H1 (cell line): Measurements from ENCODE around the gene NOSIP.

ENCODE experiments used
- EP300 ChIP-seq, 2 experiments: IDR thresholded peaks; 1 replicate in 1 of 2; 2 replicates in 1 of 2; pipeline ENCODE4 v1.6.1; 2011 to 2012; ENCODE audit warnings: low read depth in 2 of 2, low read length in 2 of 2, mild to moderate bottlenecking in 2 of 2, borderline replicate concordance in 1 of 2, inconsistent platforms in 1 of 2, moderate library complexity in 1 of 2
- POLR2AphosphoS5 ChIP-seq: IDR thresholded peaks from 2 replicates; pipeline ENCODE4 v1.6.1; 2011; ENCODE audit warnings: low read depth, low read length
- RAD21 ChIP-seq, 2 experiments: IDR thresholded peaks in 1 of 2; conservative IDR thresholded peaks in 1 of 2; 2 replicates each; pipeline ENCODE4 v1.6.1; 2011; ENCODE audit warnings: low read depth in 2 of 2, low read length in 2 of 2, improper control_type of control experiment in 1 of 2, inconsistent platforms in 1 of 2, mild to moderate bottlenecking in 1 of 2, moderate library complexity in 1 of 2
- TF ChIP-seq, protein P1 (sequence below), 3 experiments: IDR thresholded peaks; 1 replicate in 2 of 3; 2 replicates in 1 of 3; pipeline versions ENCODE4 v1.5.1 to v1.6.1; 2011; ENCODE audit warnings: low read length in 3 of 3, mild to moderate bottlenecking in 3 of 3, inconsistent platforms in 2 of 3, low read depth in 1 of 3, moderate library complexity in 1 of 3; ENCODE audit not compliant: insufficient read depth in 1 of 3; ENCODE audit errors: control extremely low read depth in 1 of 3
- TF ChIP-seq, protein P2 (sequence below): fragments of 300-600 bp; sonication (generic); IDR thresholded peaks from 2 replicates; pipeline ENCODE4 v1.7.1; 2012; ENCODE audit warnings: low read length, moderate library complexity, mild to moderate bottlenecking, inconsistent platforms; ENCODE audit not compliant: insufficient replicate concordance

DNA sequence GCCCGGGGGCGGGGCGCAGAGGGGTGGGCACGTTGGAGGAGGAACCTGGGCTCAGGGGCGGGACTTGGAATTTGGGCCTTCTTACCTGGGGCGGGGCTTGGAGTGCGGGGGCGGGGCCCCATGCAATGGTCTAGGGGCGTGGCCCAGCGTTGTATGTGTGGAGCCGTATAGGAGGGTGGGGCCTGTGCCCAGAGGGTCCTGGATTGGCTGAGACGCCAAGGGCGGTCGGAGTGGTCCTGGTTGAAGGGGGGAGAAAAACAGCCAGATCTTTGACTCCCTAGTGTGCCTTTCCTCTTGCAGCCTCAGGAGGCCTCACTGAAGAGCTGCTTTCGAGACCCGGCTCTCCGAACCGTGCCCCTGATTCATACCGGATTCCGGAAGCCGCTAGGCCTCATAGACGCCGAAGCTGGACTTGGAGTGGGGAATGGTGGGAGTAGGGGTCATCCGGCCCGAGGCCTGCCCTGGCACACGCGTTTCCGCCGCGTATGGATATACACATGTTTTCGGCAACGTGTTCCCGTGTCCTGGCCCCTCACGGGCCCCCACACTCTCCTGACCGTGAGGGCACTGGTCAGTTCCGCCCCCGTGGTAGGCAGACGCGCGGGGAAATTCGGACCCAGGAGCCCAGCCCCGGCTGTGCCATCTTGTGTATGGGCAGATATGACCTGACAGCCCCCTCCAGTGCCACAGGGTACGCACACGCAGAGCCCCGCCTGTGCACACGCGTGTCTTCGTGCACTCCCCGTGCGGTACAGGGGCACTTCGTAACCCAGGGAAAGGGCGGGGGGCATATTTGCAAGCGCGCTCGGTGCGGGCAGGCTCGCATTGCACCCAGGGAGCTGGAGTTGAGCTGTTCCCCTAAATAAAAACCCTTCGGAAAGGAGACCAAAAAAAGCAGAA, 10.0 kb upstream of the NOSIP start:
- TF ChIP-seq, protein P1, sequence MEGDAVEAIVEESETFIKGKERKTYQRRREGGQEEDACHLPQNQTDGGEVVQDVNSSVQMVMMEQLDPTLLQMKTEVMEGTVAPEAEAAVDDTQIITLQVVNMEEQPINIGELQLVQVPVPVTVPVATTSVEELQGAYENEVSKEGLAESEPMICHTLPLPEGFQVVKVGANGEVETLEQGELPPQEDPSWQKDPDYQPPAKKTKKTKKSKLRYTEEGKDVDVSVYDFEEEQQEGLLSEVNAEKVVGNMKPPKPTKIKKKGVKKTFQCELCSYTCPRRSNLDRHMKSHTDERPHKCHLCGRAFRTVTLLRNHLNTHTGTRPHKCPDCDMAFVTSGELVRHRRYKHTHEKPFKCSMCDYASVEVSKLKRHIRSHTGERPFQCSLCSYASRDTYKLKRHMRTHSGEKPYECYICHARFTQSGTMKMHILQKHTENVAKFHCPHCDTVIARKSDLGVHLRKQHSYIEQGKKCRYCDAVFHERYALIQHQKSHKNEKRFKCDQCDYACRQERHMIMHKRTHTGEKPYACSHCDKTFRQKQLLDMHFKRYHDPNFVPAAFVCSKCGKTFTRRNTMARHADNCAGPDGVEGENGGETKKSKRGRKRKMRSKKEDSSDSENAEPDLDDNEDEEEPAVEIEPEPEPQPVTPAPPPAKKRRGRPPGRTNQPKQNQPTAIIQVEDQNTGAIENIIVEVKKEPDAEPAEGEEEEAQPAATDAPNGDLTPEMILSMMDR (IDR thresholded peaks at IDR 0.05; ENCODE audit: control extremely low read depth in 1 of 3, insufficient read depth in 1 of 3, low read depth in 1 of 3, low read length in 3 of 3), result peak in 1 of 3 experiments; percentile 8; a peak in 1 of 4 replicates
- TF ChIP-seq, protein P2, sequence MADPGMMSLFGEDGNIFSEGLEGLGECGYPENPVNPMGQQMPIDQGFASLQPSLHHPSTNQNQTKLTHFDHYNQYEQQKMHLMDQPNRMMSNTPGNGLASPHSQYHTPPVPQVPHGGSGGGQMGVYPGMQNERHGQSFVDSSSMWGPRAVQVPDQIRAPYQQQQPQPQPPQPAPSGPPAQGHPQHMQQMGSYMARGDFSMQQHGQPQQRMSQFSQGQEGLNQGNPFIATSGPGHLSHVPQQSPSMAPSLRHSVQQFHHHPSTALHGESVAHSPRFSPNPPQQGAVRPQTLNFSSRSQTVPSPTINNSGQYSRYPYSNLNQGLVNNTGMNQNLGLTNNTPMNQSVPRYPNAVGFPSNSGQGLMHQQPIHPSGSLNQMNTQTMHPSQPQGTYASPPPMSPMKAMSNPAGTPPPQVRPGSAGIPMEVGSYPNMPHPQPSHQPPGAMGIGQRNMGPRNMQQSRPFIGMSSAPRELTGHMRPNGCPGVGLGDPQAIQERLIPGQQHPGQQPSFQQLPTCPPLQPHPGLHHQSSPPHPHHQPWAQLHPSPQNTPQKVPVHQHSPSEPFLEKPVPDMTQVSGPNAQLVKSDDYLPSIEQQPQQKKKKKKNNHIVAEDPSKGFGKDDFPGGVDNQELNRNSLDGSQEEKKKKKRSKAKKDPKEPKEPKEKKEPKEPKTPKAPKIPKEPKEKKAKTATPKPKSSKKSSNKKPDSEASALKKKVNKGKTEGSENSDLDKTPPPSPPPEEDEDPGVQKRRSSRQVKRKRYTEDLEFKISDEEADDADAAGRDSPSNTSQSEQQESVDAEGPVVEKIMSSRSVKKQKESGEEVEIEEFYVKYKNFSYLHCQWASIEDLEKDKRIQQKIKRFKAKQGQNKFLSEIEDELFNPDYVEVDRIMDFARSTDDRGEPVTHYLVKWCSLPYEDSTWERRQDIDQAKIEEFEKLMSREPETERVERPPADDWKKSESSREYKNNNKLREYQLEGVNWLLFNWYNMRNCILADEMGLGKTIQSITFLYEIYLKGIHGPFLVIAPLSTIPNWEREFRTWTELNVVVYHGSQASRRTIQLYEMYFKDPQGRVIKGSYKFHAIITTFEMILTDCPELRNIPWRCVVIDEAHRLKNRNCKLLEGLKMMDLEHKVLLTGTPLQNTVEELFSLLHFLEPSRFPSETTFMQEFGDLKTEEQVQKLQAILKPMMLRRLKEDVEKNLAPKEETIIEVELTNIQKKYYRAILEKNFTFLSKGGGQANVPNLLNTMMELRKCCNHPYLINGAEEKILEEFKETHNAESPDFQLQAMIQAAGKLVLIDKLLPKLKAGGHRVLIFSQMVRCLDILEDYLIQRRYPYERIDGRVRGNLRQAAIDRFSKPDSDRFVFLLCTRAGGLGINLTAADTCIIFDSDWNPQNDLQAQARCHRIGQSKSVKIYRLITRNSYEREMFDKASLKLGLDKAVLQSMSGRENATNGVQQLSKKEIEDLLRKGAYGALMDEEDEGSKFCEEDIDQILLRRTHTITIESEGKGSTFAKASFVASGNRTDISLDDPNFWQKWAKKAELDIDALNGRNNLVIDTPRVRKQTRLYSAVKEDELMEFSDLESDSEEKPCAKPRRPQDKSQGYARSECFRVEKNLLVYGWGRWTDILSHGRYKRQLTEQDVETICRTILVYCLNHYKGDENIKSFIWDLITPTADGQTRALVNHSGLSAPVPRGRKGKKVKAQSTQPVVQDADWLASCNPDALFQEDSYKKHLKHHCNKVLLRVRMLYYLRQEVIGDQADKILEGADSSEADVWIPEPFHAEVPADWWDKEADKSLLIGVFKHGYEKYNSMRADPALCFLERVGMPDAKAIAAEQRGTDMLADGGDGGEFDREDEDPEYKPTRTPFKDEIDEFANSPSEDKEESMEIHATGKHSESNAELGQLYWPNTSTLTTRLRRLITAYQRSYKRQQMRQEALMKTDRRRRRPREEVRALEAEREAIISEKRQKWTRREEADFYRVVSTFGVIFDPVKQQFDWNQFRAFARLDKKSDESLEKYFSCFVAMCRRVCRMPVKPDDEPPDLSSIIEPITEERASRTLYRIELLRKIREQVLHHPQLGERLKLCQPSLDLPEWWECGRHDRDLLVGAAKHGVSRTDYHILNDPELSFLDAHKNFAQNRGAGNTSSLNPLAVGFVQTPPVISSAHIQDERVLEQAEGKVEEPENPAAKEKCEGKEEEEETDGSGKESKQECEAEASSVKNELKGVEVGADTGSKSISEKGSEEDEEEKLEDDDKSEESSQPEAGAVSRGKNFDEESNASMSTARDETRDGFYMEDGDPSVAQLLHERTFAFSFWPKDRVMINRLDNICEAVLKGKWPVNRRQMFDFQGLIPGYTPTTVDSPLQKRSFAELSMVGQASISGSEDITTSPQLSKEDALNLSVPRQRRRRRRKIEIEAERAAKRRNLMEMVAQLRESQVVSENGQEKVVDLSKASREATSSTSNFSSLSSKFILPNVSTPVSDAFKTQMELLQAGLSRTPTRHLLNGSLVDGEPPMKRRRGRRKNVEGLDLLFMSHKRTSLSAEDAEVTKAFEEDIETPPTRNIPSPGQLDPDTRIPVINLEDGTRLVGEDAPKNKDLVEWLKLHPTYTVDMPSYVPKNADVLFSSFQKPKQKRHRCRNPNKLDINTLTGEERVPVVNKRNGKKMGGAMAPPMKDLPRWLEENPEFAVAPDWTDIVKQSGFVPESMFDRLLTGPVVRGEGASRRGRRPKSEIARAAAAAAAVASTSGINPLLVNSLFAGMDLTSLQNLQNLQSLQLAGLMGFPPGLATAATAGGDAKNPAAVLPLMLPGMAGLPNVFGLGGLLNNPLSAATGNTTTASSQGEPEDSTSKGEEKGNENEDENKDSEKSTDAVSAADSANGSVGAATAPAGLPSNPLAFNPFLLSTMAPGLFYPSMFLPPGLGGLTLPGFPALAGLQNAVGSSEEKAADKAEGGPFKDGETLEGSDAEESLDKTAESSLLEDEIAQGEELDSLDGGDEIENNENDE, result no peak
- no peak for TF ChIP-seq EP300 (IDR thresholded peaks at IDR 0.05; ENCODE audit: borderline replicate concordance in 1 of 2, low read depth in 2 of 2, low read length in 2 of 2)
- TF ChIP-seq POLR2AphosphoS5, result peak; percentile 75
- no peak for TF ChIP-seq RAD21 (IDR thresholded peaks at IDR 0.05 in 1 of 2, conservative IDR thresholded peaks at IDR 0.05 in 1 of 2; ENCODE audit: low read depth in 2 of 2, low read length in 2 of 2)
